ENCODE data around the gene NR1D1. TPM values are rescaled to one million over a fixed set of nuclear protein-coding genes. Genes with fewer than 3 reads are reported as not detected.

Gene NR1D1
- total and polyA plus RNA-seq, 2 of the 13 experiments (the other 11 are each of a cell fraction or from before 2014, with no cell fraction given): 2.1 to 2.7 TPM

- TF ChIP-seq ZNF782 (CRISPR knock-in tag; IDR thresholded peaks at IDR 0.05; ENCODE audit: borderline replicate concordance) (no peak), AHDC1 (CRISPR knock-in tag; IDR thresholded peaks at IDR 0.05; ENCODE audit: borderline replicate concordance) (no peak), ZNF367 (CRISPR knock-in tag; IDR thresholded peaks at IDR 0.05; ENCODE audit: borderline replicate concordance) (no peak), NFYB (CRISPR knock-in tag; IDR thresholded peaks at IDR 0.05) (no peak), SKIL (CRISPR knock-in tag; IDR thresholded peaks at IDR 0.05; ENCODE audit: borderline replicate concordance) (peak; percentile 86), POGZ (CRISPR knock-in tag; IDR thresholded peaks at IDR 0.05) (no peak), ZXDC (CRISPR knock-in tag; IDR thresholded peaks at IDR 0.05) (no peak), HMGXB3 (CRISPR knock-in tag; IDR thresholded peaks at IDR 0.05; ENCODE audit: borderline replicate concordance) (peak; percentile 65; the same call in 1 of the 2 replicates), ZNF75D (CRISPR knock-in tag; IDR thresholded peaks at IDR 0.05; ENCODE audit: borderline replicate concordance) (no peak), POLR2AphosphoS5 (IDR thresholded peaks at IDR 0.05; ENCODE audit: low read depth, low read length) (no peak), TBX2 (CRISPR knock-in tag; IDR thresholded peaks at IDR 0.05; ENCODE audit: borderline replicate concordance) (peak; percentile 77)
These were observed 25.0 kb downstream of the NR1D1 start (continued) for GRCh38 chr17:40075201-40075941.
